ENCODE measurements around the gene SLC7A5.

- TF ChIP-seq CTCF (IDR thresholded peaks at IDR 0.05; ENCODE audit: low read length) (no peak), EZH2 (IDR thresholded peaks at IDR 0.05; ENCODE audit: borderline replicate concordance, low read length) (no peak)
Measured at GRCh38 chr16:87824016-87824990, 45.0 kb downstream of the SLC7A5 start.
